H1 (cell line): ENCODE data around the gene SMAP2.

Experiments used
- CREB1 ChIP-seq: IDR thresholded peaks from 2 replicates; pipeline ENCODE4 v1.6.1; 2012; ENCODE audit warnings: inconsistent platforms
- CTCF ChIP-seq, 3 experiments: IDR thresholded peaks; 1 replicate in 2 of 3; 2 replicates in 1 of 3; pipeline versions ENCODE4 v1.5.1 to v1.6.1; 2011; ENCODE audit warnings: low read length in 3 of 3, mild to moderate bottlenecking in 3 of 3, inconsistent platforms in 2 of 3, low read depth in 1 of 3, moderate library complexity in 1 of 3; ENCODE audit not compliant: insufficient read depth in 1 of 3; ENCODE audit errors: control extremely low read depth in 1 of 3
- GTF2F1 ChIP-seq: IDR thresholded peaks from 2 replicates; pipeline ENCODE4 v1.6.1; 2012; ENCODE audit warnings: low read depth, low read length, improper control_type of control experiment, borderline replicate concordance
- HDAC2 ChIP-seq, 2 experiments: fragments of 300-600 bp in 1 of 2; sonication (generic) in 1 of 2; IDR thresholded peaks; 2 replicates each; pipeline ENCODE4 v1.6.1; 2011 to 2012; ENCODE audit warnings: low read depth in 2 of 2, low read length in 2 of 2, mild to moderate bottlenecking in 2 of 2, moderate library complexity in 2 of 2, borderline replicate concordance in 1 of 2, inconsistent platforms in 1 of 2
- MAX ChIP-seq: IDR thresholded peaks from 2 replicates; pipeline ENCODE4 v1.6.1; 2012; ENCODE audit warnings: inconsistent platforms
- POLR2A ChIP-seq, 2 experiments: IDR thresholded peaks; 1 replicate in 1 of 2; 2 replicates in 1 of 2; pipeline ENCODE4 v1.6.1; 2011; ENCODE audit warnings: low read depth in 2 of 2, low read length in 2 of 2, mild to moderate bottlenecking in 2 of 2; ENCODE audit errors: control extremely low read depth in 1 of 2
- POLR2AphosphoS5 ChIP-seq: IDR thresholded peaks from 2 replicates; pipeline ENCODE4 v1.6.1; 2011; ENCODE audit warnings: low read depth, low read length
- RAD21 ChIP-seq, 2 experiments: IDR thresholded peaks in 1 of 2; conservative IDR thresholded peaks in 1 of 2; 2 replicates each; pipeline ENCODE4 v1.6.1; 2011; ENCODE audit warnings: low read depth in 2 of 2, low read length in 2 of 2, improper control_type of control experiment in 1 of 2, inconsistent platforms in 1 of 2, mild to moderate bottlenecking in 1 of 2, moderate library complexity in 1 of 2
- TAF1 ChIP-seq: IDR thresholded peaks from 2 replicates; pipeline ENCODE4 v1.6.1; 2011; ENCODE audit warnings: mild to moderate bottlenecking, low read depth, low read length

- TF ChIP-seq POLR2AphosphoS5 (no peak), RAD21 (IDR thresholded peaks at IDR 0.05 in 1 of 2, conservative IDR thresholded peaks at IDR 0.05 in 1 of 2; ENCODE audit: low read depth in 2 of 2, low read length in 2 of 2) (no peak), POLR2A (IDR thresholded peaks at IDR 0.05; ENCODE audit: control extremely low read depth in 1 of 2, low read depth in 2 of 2, low read length in 2 of 2) (no peak), CTCF (IDR thresholded peaks at IDR 0.05; ENCODE audit: control extremely low read depth in 1 of 3, insufficient read depth in 1 of 3, low read depth in 1 of 3, low read length in 3 of 3) (no peak), GTF2F1 (no peak), MAX (no peak), CREB1 (no peak), TAF1 (no peak), HDAC2 (IDR thresholded peaks at IDR 0.05; ENCODE audit: borderline replicate concordance in 1 of 2, low read depth in 2 of 2, low read length in 2 of 2) (no peak)
Measured at GRCh38 chr1:40350391-40350790, 23.1 kb upstream of the SMAP2 start.
